Measurements from ENCODE around the gene SDK1.

DNA sequence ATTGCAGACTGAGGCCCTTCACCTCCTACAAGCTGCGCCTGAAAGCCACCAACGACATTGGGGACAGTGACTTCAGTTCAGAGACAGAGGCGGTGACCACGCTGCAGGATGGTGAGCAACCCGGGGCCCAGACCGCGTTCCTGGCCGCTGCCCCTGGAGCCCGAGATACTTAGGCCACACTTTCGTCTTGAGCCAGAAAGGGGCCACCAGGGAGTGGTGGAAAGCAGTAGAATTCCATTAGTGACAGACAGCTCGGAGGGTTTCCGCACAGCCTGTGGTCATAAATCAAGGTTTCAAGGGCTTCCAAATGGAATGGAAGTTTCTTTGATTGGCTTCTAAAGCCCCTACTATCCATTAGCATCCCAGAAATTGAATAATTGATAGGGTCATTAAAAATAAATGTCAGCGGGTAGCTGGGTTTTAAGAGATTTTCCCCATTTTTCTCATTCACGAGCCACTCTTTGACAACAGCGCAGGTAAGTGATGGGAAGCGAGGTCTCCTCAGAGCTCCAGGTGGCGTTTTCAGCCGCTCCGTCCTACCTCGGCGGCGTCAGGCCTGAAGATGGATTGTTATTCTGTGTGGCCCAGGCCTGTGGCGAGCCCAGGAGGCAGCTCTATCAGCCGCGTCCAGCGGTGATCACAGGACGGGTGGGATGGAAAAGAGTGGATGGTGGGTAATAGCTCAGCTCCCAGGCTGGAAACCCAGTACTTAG lies 857.5 kb downstream of the SDK1 start:
- TF ChIP-seq, protein P1, sequence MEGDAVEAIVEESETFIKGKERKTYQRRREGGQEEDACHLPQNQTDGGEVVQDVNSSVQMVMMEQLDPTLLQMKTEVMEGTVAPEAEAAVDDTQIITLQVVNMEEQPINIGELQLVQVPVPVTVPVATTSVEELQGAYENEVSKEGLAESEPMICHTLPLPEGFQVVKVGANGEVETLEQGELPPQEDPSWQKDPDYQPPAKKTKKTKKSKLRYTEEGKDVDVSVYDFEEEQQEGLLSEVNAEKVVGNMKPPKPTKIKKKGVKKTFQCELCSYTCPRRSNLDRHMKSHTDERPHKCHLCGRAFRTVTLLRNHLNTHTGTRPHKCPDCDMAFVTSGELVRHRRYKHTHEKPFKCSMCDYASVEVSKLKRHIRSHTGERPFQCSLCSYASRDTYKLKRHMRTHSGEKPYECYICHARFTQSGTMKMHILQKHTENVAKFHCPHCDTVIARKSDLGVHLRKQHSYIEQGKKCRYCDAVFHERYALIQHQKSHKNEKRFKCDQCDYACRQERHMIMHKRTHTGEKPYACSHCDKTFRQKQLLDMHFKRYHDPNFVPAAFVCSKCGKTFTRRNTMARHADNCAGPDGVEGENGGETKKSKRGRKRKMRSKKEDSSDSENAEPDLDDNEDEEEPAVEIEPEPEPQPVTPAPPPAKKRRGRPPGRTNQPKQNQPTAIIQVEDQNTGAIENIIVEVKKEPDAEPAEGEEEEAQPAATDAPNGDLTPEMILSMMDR (IDR thresholded peaks at IDR 0.05; ENCODE audit: low read depth, low read length, poor library complexity, severe bottlenecking) = no peak
- no peak for TF ChIP-seq EZH2phosphoT487 (IDR thresholded peaks at IDR 0.05; ENCODE audit: borderline replicate concordance, low read length)

Measured in DOHH2 (cell line).